Cardiac ventricle fibroblast (primary cell): ENCODE results near the gene PODN. TPM values are rescaled to one million over a fixed set of nuclear protein-coding genes. Genes with fewer than 3 reads are reported as not detected.

ENCODE experiments used
- total RNA-seq: library from RNA; depleted of rRNA; stranded (reverse); fragments of >200 nt; gene quantifications from 2 replicates; pipeline ENCODE4 v1.2.3, GENCODE V29; 2015

PODN gene
- total RNA-seq: 59.5 and 60.4 TPM in 2 replicates

GRCh38 chr1:53061859-53062707 is at the start of gene PODN:
PODN (plus strand) TSS chr1:53062213; CDS start chr1:53069856, 7,643 bp downstream.

Other genes with a start within 250 kb of the PODN start
- gene ZYG11A, start 219.5 kb upstream of the PODN start, total RNA-seq: 0.06 and 0.78 TPM in 2 replicates
- gene ECHDC2, start 140.5 kb upstream of the PODN start, total RNA-seq: 14.5 and 23.0 TPM in 2 replicates
- gene SCP2, start 134.9 kb upstream of the PODN start, total RNA-seq: 113 and 145 TPM in 2 replicates
- 0.12 and 0.34 TPM in 2 replicates for gene SLC1A7, start 80.4 kb downstream of the PODN start, total RNA-seq
- gene CPT2, start 134.6 kb downstream of the PODN start, total RNA-seq: 10.5 and 12.8 TPM in 2 replicates
- 53.9 and 60.5 TPM in 2 replicates for gene CZIB, start 158.4 kb downstream of the PODN start, total RNA-seq
- gene MAGOH, start 176.3 kb downstream of the PODN start, total RNA-seq: 18.2 and 26.4 TPM in 2 replicates